HG03196 (cell line): ENCODE data around the gene CWC27.

ENCODE experiments used
- ATAC-seq: cut with Tn5 transposase; IDR thresholded peaks from one replicate; pipeline ENCODE4 v1.9.1; 2021; ENCODE audit not compliant: unreplicated experiment

The CWC27 gene

GRCh38 chr5:64836190-64836755 lies 67.5 kb downstream of the CWC27 start:
- no peak for ATAC-seq

DNA sequence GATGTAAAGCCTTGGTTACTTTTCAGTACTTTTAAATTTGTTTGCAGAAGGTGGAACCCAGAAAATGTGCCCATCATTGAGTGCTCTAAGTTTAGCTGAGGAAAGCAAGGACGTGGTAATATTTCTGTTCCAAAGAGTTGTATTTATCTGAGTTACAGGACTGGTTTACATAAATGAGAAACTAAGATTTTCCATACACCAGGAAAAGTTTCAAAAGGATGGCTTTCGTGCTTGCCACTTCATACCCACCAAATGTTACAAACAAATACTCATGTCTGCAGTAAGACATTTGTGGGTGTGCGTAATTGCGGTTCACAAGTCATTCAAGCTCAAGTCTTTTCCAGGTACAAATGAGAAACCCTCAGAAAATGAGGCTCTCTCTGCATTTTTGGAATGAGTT lies 68.1 kb downstream of the CWC27 start:
- ATAC-seq = no peak

GRCh38 chr5:64838376-64838775 lies 69.6 kb downstream of the CWC27 start:
- ATAC-seq = no peak

- no peak for ATAC-seq
Observed at GRCh38 chr5:64838803-64839202, 70.1 kb downstream of the CWC27 start.

DNA sequence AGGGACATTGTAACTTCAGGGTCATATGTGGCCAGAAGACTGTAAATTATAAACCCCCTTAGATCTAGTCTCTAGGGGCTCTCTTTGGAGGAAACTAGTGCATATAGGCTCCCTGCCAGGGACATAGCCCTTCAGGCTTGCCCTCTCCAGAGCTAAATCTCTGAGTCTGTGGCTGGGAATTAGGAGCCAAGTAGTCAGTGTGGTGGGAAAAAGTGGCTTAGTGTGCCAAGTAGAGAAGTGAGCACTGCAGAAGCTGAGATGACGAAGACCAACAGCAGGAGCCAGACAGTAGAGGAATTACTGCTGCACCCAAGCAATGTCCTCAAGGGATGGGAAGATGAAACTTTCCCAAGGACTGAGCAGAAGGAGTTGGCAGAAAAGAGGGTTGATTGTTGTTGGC lies 71.2 kb downstream of the CWC27 start:
- ATAC-seq = no peak

GRCh38 chr5:64840958-64841357 lies 72.2 kb downstream of the CWC27 start:
- ATAC-seq = no peak

DNA sequence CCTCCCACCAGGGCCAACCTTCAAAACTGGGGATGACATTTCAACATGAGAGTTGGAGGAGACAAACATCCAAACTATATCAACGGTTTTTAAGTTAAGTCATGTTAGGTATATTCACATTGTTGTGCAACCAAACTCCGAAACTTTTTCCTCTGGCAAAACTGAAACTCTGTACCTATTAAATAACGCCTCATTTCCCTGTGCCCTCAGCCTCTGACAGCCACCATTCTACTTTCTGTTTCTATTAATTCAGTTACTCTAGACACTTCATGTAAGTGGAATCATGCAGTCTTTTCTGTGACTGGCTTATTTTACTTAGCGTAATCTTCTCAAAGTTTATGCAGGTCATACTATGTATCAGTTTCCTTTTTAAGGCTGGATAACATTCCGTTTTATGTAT lies 85.0 kb downstream of the CWC27 start:
- ATAC-seq = no peak

GRCh38 chr5:64854855-64855254 lies 86.1 kb downstream of the CWC27 start:
- no peak for ATAC-seq

- no peak for ATAC-seq
Observed at GRCh38 chr5:64859881-64860280, 91.2 kb downstream of the CWC27 start.

DNA sequence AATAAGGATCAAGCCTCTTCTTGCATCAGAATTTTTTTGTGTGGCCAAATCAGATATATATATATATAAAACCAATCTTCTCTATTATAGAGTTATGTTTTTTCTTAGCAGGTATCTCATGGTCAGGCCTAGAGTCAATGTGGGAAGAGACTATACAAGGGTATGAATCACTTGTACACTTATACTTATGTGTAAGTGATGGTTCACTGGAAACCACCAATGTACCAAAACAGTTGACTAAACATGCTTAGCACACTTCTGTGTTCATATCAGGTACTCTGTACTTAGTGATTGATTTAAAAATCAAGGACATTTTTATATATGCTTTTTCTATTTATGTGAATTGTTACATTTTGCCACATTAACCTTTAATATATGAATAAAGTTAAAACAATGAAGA lies 92.6 kb downstream of the CWC27 start:
- ATAC-seq = no peak

DNA sequence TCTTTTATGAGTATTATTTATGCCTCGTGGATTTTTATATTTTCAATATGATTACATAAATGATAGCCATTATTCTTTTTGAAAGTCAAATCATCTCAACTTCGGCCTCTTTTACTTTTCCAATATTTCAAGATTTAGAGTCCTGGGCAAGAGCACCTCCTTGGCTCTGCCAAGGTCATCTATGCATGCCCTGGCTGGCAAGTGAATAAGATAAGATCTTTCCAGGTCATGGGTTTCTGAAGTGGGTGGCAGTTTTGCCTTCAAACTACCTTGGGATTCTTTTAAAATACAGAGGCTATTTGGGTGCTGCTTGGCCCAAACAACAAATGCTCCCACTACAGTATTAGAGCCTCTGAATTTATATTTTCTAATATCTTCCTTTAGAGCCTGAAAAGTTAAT lies 95.4 kb downstream of the CWC27 start:
- ATAC-seq = no peak

DNA sequence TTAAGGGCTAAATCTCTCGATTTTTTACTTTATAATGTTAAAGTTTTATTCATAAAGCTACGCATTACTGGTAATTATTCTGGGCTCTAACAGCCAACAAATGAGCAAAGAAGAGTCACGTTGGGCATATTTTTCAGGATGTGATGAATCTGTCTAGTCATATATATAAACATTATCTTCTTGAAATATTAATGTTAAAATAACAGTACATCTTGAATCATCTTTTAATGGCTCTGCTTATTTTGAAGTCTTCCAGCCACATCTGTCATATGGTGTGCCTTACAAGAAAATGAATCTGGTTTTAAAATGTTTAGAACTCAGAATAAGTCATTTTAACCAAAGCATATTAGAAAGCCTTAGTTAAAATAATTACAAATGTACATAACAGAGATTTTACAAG lies 96.9 kb downstream of the CWC27 start:
- ATAC-seq = no peak

GRCh38 chr5:64869419-64869818 lies 100.7 kb downstream of the CWC27 start:
- no peak for ATAC-seq

GRCh38 chr5:64872044-64872443 lies 103.3 kb downstream of the CWC27 start:
- ATAC-seq = no peak

- ATAC-seq = no peak
Observed at GRCh38 chr5:64873441-64873840, 104.7 kb downstream of the CWC27 start.

DNA sequence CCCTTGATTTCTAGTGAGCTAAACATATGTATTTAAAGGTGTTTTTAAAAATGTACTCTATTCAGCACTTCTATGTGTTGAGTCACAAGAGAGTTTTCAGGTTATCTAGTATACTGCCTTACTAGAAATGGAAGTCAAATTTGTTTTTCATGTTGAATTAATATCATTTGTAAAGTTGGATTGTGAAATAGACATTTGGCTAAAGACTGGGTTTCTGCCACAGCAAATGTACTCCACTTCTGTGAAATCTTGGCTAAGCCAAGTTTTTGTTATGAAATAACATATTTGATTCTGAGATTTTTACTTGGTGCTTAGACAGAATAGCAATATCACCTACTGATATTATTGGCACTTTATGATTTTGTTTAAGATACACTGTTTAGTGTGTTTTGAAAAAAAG lies 106.0 kb downstream of the CWC27 start:
- ATAC-seq = no peak

DNA sequence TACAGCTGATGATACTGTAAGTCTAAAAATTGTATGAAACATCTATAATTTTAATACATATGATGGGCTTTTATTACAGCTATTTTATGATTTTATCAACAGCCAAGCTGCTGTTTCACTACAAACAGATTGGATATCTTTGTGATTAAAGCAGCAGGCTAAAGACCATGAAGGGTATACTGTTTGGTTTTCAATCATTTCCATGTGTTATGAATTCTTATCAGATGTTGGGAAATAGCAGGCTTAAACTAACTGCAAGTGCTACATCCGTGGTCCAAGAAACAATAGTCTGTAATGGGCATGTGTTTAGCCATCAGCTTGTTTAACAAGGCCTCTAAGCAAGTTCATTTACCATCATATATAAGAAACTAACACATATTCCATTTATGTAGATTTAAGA lies 107.5 kb downstream of the CWC27 start:
- ATAC-seq = no peak

- no peak for ATAC-seq
Observed at GRCh38 chr5:64880821-64881220, 112.1 kb downstream of the CWC27 start.

- ATAC-seq = no peak
Observed at GRCh38 chr5:64883912-64884311, 115.2 kb downstream of the CWC27 start.

GRCh38 chr5:64884541-64884940 lies 115.8 kb downstream of the CWC27 start:
- no peak for ATAC-seq

- no peak for ATAC-seq
Observed at GRCh38 chr5:64887910-64888309, 119.2 kb downstream of the CWC27 start.

DNA sequence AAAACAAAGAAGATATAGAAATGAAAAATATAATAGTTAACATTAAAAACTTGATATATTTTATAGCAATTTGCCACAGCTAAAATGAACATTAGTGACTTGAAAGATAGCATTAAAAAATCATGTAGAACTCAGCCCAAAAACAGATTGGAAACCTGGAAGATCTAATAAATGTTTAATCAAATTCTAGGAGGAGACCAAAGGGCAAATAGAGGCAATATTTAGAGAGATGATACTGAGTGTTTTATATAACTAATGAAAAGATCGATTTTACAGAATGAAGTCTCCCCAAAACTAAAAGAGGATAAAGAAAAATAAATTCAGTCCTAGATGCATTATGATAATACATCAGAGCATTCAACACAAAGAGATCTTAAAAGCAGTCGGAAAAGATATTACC lies 127.0 kb downstream of the CWC27 start:
- ATAC-seq = no peak

DNA sequence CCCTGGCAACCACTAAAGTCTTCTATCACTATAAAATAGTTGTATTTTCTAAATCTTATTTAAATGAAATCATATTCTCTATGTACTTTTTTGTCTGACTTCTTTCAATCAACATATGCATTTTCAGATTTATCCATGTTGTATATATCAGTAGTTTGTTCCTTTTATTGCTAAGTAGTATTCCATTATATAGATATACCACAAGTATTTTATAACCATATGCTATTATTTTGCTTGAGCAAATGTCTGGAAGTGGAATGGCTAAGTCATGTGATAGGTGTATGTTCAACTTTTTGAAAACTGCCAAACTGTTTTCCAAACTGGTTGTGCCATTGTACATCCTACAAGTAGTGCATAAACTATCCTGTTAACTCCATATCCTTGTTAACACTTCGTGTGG lies 131.1 kb downstream of the CWC27 start:
- no peak for ATAC-seq

DNA sequence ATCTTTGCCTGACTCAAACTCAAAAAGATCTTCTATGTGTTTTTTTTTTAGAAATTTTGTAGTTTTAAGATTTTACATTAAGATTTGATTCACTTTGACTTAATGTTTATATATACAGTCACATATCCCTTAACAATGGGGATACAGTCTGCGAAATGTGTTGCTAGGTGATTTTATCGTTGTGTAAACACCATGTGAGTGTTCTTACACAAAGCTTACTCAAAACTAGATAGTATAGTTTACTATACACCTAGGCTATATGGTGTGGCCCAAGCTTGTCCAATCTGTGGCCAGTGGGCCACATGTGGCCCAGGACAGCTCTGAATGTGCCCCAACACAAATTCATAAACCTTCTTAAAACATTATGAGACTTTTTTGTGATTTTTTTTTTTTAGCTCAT lies 131.9 kb downstream of the CWC27 start:
- no peak for ATAC-seq
